Body of pancreas (tissue), 4 donors: ENCODE results near the gene CACNA1E. TPM values are rescaled to one million over a fixed set of nuclear protein-coding genes. Genes with fewer than 3 reads are reported as not detected.

ENCODE experiments used
- ATAC-seq: fragments of 150-250 bp; one replicate; pipeline ENCODE4 v1.9.1; 2016
- DNase-seq, 4 donors: peaks; one replicate each; pipeline ENCODE4 v3.0.0-alpha.2; 2019
- H3K27ac ChIP-seq, 4 donors: fragments of 200-600 bp; sonication (generic); 1 replicate in 3 of 4; 2 replicates in 1 of 4; pipeline versions ENCODE4 v1.5.1 to v1.6.1; 2016 to 2019; ENCODE audit warnings: mild to moderate bottlenecking in 1 of 4, mixed read lengths in 1 of 4, moderate library complexity in 1 of 4
- H3K27me3 ChIP-seq, 2 donors: fragments of 200-600 bp; sonication (generic); one replicate each; pipeline ENCODE4 v1.6.0; 2016; ENCODE audit warnings: mild to moderate bottlenecking in 1 of 2
- H3K36me3 ChIP-seq, 2 donors: fragments of 200-600 bp; sonication (generic); replicated peaks in 1 of 2; 2 replicates each; pipeline ENCODE4 v1.5.1; 2016; ENCODE audit warnings: low read depth in 2 of 2; ENCODE audit not compliant: insufficient read depth in 1 of 2
- H3K4me1 ChIP-seq: fragments of 200-600 bp; sonication (generic); one replicate; pipeline ENCODE4 v1.6.0; 2016
- H3K4me3 ChIP-seq, 2 donors: fragments of 200-600 bp; sonication (generic); 1 replicate in 1 of 2; 2 replicates in 1 of 2; pipeline ENCODE4 v1.5.1; 2016 to 2019
- H3K9me3 ChIP-seq, 3 donors: fragments of 200-600 bp; sonication (generic); 1 replicate in 2 of 3; 2 replicates in 1 of 3; pipeline ENCODE4 v1.5.1; 2016
- POLR2A ChIP-seq, 3 donors: fragments of 450-650 bp; IDR thresholded peaks; one replicate each; pipeline ENCODE4 v1.6.1; 2016; ENCODE audit warnings: antibody characterized with exemption in 3 of 3, mild to moderate bottlenecking in 2 of 3
- WGBS, 2 donors: methylation state at CpG; one replicate each; pipeline ENCODE4 v1.1.5; 2017; 5-methylcytosine and 5-hydroxymethylcytosine counted together
- intact Hi-C: fragments of 100-400 bp; cut with DNase I; formaldehyde crosslinking; loops from one replicate; pipeline ENCODE4 v1.15.1; 2023
- total RNA-seq, 2 donors: library from RNA; depleted of rRNA; stranded (reverse); fragments of >200 nt; gene quantifications; one replicate each; pipeline ENCODE4 v1.1.0, GENCODE V29; 2016
- TF ChIP-seq, protein P1 (sequence below), 7 experiments: fragments of 450-650 bp in 4 of 7; fragments of 200-600 bp in 3 of 7; sonication (generic) in 3 of 7; IDR thresholded peaks; one replicate each; pipeline ENCODE4 v1.5.1; 2016 to 2019; ENCODE audit warnings: antibody characterized with exemption in 7 of 7

The CACNA1E gene
- total RNA-seq, 2 donors from 2014 or later, result 1.0 TPM; not detected in 1

DNA sequence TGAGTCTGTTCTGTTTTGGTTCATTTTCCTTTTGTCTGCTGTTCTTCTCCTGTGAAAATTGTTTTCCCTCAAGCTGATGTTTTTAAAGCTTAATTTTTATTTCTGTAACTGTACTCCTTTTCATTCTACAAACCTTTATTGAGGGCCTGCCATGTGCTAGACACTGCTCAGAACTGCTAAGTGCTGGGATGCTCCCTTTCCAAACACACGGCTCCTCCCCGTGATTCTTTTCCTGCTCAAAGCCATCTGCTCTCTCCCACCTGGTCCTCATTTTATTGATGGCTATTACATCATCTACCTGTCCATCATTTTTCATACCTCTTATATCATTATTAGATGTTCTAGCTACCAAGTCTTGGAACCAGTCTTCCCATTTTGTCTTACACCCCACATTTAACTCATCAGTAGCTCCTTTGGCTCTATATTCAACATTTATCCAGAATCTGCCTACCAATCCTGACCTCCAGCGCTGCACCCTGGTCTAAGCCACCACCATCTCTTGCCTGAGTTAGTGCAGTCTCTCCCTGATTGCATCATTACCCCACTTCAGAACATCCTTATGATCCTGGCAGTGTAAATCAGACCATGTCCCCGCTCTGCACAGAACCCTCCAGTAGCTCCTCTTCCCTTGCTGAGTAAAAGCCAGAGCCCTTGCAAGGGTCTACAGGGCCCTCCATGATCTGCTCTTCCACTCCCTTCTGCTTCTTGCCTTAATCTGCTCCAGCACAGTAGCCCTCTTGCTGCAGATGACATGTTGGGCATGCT is 118.1 kb downstream of the CACNA1E start:
- Histone ChIP-seq H3K27ac (no peak overlapping the region), H3K27me3 (no peaks in the 10 kb centered on the region), H3K4me1 (no peaks in the 10 kb centered on the region), H3K9me3 (no peaks in the 10 kb centered on the region), H3K36me3 (no peaks in the 10 kb centered on the region), H3K4me3 (no peak overlapping the region)
- ATAC-seq (no peak), DNase-seq (no peak)
- TF ChIP-seq, protein P1, sequence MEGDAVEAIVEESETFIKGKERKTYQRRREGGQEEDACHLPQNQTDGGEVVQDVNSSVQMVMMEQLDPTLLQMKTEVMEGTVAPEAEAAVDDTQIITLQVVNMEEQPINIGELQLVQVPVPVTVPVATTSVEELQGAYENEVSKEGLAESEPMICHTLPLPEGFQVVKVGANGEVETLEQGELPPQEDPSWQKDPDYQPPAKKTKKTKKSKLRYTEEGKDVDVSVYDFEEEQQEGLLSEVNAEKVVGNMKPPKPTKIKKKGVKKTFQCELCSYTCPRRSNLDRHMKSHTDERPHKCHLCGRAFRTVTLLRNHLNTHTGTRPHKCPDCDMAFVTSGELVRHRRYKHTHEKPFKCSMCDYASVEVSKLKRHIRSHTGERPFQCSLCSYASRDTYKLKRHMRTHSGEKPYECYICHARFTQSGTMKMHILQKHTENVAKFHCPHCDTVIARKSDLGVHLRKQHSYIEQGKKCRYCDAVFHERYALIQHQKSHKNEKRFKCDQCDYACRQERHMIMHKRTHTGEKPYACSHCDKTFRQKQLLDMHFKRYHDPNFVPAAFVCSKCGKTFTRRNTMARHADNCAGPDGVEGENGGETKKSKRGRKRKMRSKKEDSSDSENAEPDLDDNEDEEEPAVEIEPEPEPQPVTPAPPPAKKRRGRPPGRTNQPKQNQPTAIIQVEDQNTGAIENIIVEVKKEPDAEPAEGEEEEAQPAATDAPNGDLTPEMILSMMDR (IDR thresholded peaks at IDR 0.05), result no peak
- no peak for TF ChIP-seq POLR2A (IDR thresholded peaks at IDR 0.05)
- intact Hi-C loops, result no loop called here
- 71 to 75% methylated on average over 4 of the region's 4 CpGs for WGBS, 2 donors

DNA sequence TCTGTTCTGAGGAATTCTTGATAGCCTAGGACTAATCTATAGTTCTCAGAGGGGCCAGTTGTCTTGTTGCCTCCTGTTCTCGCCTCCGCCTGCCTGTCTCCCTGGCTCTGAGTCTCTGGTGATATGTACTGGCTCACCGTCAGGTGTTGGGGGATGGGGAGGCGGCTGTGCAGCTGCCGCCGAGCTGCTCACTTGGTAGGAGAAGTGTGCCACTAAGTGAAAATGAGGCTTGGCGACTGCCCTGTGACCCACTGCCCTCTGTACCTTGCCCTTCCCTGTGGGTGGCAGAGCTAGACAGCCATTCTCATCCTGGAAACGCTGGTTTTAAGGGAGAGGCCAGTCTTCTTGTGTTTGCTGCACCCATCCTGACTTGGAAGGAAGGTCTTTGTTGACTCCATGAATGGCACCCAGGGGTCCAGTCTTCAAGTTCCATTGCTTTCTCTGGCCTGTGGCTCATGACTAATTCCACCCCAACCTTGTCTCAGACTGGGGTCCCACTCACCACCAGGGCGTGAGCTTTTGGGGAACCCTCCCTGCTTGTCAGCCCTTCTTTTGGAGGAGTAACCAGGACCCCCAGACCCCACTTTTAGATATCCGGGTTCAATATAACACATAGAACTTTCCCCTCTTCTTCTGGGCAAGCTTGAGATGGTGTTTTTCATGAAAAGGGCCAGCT is 120.6 kb downstream of the CACNA1E start:
- 67 to 82% methylated on average over 9 to 10 of the region's 10 CpGs for WGBS, 2 donors
- H3K9me3 ChIP-seq, result no peaks in the 10 kb centered on the region
- no peak overlapping the region for H3K4me3 ChIP-seq
- no peak overlapping the region for H3K27ac ChIP-seq
- TF ChIP-seq, protein P1 (IDR thresholded peaks at IDR 0.05), result no peak
- no peak for TF ChIP-seq POLR2A (IDR thresholded peaks at IDR 0.05)
- no peaks in the 10 kb centered on the region for H3K36me3 ChIP-seq
- DNase-seq (no peak), ATAC-seq (no peak)
- H3K4me1 ChIP-seq, result no peaks in the 10 kb centered on the region
- intact Hi-C loops, result no loop called here
- no peaks in the 10 kb centered on the region for H3K27me3 ChIP-seq

- DNase-seq, result no peak
Measured at GRCh38 chr1:181604482-181605249, 121.3 kb downstream of the CACNA1E start.

GRCh38 chr1:181607524-181607923 is 124.2 kb downstream of the CACNA1E start:
- H3K27me3 ChIP-seq, result no peaks in the 10 kb centered on the region
- ATAC-seq (no peak), DNase-seq (no peak)
- H3K4me1 ChIP-seq, result no peaks in the 10 kb centered on the region
- no peaks in the 10 kb centered on the region for H3K9me3 ChIP-seq
- no peak overlapping the region for H3K27ac ChIP-seq
- TF ChIP-seq POLR2A (IDR thresholded peaks at IDR 0.05), result no peak
- TF ChIP-seq, protein P1 (IDR thresholded peaks at IDR 0.05), result no peak
- intact Hi-C loops, result no loop called here
- H3K36me3 ChIP-seq, result no peaks in the 10 kb centered on the region
- WGBS, 2 donors, result 50 to 56% methylated on average over 3 of the region's 3 CpGs
- H3K4me3 ChIP-seq, result no peak overlapping the region

More at GRCh38 chr1:181604482-181605249, 121.3 kb downstream of the CACNA1E start:
- TF ChIP-seq, protein P1 (IDR thresholded peaks at IDR 0.05), result no peak
- TF ChIP-seq POLR2A (IDR thresholded peaks at IDR 0.05), result no peak
- intact Hi-C loops, result no loop called here
- no peaks in the 10 kb centered on the region for H3K9me3 ChIP-seq
- H3K27me3 ChIP-seq, result no peaks in the 10 kb centered on the region
- 54 to 58% methylated on average over 7 of the region's 7 CpGs for WGBS, 2 donors
- no peak for ATAC-seq
- H3K36me3 ChIP-seq, result no peaks in the 10 kb centered on the region
- H3K4me1 ChIP-seq, result no peaks in the 10 kb centered on the region
- H3K27ac ChIP-seq, result no peak overlapping the region
- no peak overlapping the region for H3K4me3 ChIP-seq
